HL-60 (cell line): ENCODE data around the gene SYNJ2.

Experiments
- DNase-seq, 2 experiments: peaks; one replicate each; pipeline ENCODE4 v3.0.0-alpha.2; 2010 to 2020; ENCODE audit warnings: low read depth in 1 of 2, low spot score in 1 of 2
- H3K27ac ChIP-seq: fragments of 250-450 bp; sonication (Bioruptor Pico); replicated peaks from 2 replicates; pipeline ENCODE4 v1.5.1; 2020; ENCODE audit warnings: mild to moderate bottlenecking, moderate library complexity
- H3K27me3 ChIP-seq: fragments of 250-450 bp; sonication (Bioruptor Pico); 2 replicates; pipeline ENCODE4 v1.5.1; 2021; ENCODE audit warnings: mild to moderate bottlenecking, moderate library complexity; ENCODE audit not compliant: insufficient read depth, poor library complexity, severe bottlenecking
- H3K4me3 ChIP-seq: replicated peaks from 2 replicates; pipeline ENCODE4 v1.5.1; 2011; ENCODE audit warnings: mild to moderate bottlenecking, control low read depth, low read length; ENCODE audit not compliant: insufficient read depth
- GABPA ChIP-seq: IDR thresholded peaks from 2 replicates; pipeline ENCODE4 v1.6.1; 2012; ENCODE audit warnings: low read depth
- POLR2AphosphoS5 ChIP-seq: IDR thresholded peaks from 2 replicates; pipeline ENCODE4 v1.6.1; 2012; ENCODE audit warnings: low read depth
- REST ChIP-seq: IDR thresholded peaks from 2 replicates; pipeline ENCODE4 v1.6.1; 2012; ENCODE audit warnings: low read depth; ENCODE audit not compliant: insufficient replicate concordance
- SPI1 ChIP-seq: IDR thresholded peaks from 2 replicates; pipeline ENCODE4 v1.6.1; 2012; ENCODE audit warnings: low read depth, mild to moderate bottlenecking, borderline replicate concordance
- TF ChIP-seq, protein P1 (sequence below): IDR thresholded peaks from one replicate; pipeline ENCODE4 v1.5.1; 2011; ENCODE audit warnings: low read length, control low read depth, inconsistent platforms; ENCODE audit not compliant: insufficient read depth

SYNJ2 gene

GRCh38 chr6:158070513-158070912 lies 88.8 kb downstream of the SYNJ2 start:
- H3K4me3 ChIP-seq: no peak overlapping the region
- no peak for TF ChIP-seq SPI1
- no peak for TF ChIP-seq REST
- TF ChIP-seq GABPA: no peak
- TF ChIP-seq, protein P1, sequence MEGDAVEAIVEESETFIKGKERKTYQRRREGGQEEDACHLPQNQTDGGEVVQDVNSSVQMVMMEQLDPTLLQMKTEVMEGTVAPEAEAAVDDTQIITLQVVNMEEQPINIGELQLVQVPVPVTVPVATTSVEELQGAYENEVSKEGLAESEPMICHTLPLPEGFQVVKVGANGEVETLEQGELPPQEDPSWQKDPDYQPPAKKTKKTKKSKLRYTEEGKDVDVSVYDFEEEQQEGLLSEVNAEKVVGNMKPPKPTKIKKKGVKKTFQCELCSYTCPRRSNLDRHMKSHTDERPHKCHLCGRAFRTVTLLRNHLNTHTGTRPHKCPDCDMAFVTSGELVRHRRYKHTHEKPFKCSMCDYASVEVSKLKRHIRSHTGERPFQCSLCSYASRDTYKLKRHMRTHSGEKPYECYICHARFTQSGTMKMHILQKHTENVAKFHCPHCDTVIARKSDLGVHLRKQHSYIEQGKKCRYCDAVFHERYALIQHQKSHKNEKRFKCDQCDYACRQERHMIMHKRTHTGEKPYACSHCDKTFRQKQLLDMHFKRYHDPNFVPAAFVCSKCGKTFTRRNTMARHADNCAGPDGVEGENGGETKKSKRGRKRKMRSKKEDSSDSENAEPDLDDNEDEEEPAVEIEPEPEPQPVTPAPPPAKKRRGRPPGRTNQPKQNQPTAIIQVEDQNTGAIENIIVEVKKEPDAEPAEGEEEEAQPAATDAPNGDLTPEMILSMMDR: no peak
- TF ChIP-seq POLR2AphosphoS5: no peak
- H3K27ac ChIP-seq: no peak overlapping the region
- no peaks in the 10 kb centered on the region for H3K27me3 ChIP-seq
- DNase-seq: no peak

- DNase-seq: no peak
- Histone ChIP-seq H3K27ac (no peak overlapping the region), H3K4me3 (no peak overlapping the region), H3K27me3 (no peaks in the 10 kb centered on the region)
- TF ChIP-seq POLR2AphosphoS5 (no peak), SPI1 (no peak), GABPA (no peak), REST (no peak)
- TF ChIP-seq, protein P1: no peak
Measured at GRCh38 chr6:158071121-158072082, 89.7 kb downstream of the SYNJ2 start.

DNA sequence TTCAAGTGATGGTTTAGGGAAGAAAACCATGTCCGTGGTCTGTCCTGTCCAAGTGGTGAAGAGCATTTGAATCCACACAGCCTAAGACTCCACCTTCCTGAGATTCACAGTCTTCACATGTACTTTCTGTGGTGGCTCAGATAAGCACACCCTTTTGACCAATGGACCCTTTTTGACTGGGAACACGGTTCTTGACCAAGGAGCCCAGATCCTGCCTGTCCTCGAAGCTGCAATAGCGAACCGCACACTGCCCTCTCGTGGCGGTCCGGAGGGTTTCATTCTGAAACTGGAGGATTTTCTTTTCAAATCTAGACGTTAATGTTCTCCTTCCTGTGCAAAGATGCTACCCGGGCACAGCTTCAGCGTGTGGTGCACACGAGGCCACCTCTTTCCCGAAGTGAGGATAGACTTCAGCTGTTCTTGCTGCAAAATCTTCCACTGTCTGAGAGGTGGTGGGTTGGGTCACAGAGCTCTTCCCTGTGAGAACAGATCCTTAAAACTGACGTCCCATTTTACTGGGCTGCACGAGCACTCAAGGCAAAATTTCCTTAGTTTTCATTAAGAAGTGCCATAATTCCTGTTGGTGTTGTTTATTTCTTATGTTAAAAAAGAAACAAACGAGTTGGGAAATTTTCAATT lies 90.5 kb downstream of the SYNJ2 start:
- DNase-seq: peak; percentile 24 to 59
- H3K4me3 ChIP-seq: no peak overlapping the region
- TF ChIP-seq, protein P1: peak; percentile 63
- no peak for TF ChIP-seq SPI1
- no peak overlapping the region for H3K27ac ChIP-seq
- H3K27me3 ChIP-seq: no peaks in the 10 kb centered on the region
